Activated T-cell treated with anti-CD3 and anti-CD28 coated beads, Interleukin-2, amount 50 U/mL, for 72 hours (primary cell): ENCODE data around the gene RYK. TPM values are rescaled to one million over a fixed set of nuclear protein-coding genes. Genes with fewer than 3 reads are reported as not detected.

ENCODE experiments used
- total RNA-seq, 2 donors: library from RNA; stranded (reverse); gene quantifications; one replicate each; pipeline ENCODE4 v1.2.3, GENCODE V29; 2022

The RYK gene
- total RNA-seq, 2 donors from 2014 or later = 18.1 to 23.5 TPM

Other genes starting within 250 kb of the RYK start
- under 1 TPM in 1 of 2 donors, not detected in 1; 0.10 TPM for gene SLCO2A1, start 220.9 kb downstream of the RYK start, total RNA-seq
- under 1 TPM in 1 of 2 donors, not detected in 1; 0.07 TPM for gene AMOTL2, start 123.6 kb upstream of the RYK start, total RNA-seq
- gene ANAPC13, start 235.1 kb upstream of the RYK start, total RNA-seq = 10 to 100 TPM; 40.0 to 47.6 TPM
- 10 to 100 TPM; 25.1 to 33.6 TPM for gene CEP63, start 235.2 kb upstream of the RYK start, total RNA-seq